Measurements from ENCODE around the gene TMEM184A. TPM values are rescaled to one million over a fixed set of nuclear protein-coding genes. Genes with fewer than 3 reads are reported as not detected.

The TMEM184A gene
- total and polyA plus RNA-seq, 2 of the 8 experiments (the other 6 are each of a cell fraction or from before 2014, with no cell fraction given), result 1.8 to 2.1 TPM

GRCh38 chr7:1503390-1503789 is 52.6 kb downstream of the TMEM184A start:
- Histone ChIP-seq H3K56ac (replicated peaks; ENCODE audit: insufficient read length, low read depth, low read length) (no peak overlapping the region), H2AK5ac (ENCODE audit: low read depth, low read length) (no peak overlapping the region), H3K4me1 (replicated peaks in 1 of 4; ENCODE audit: control insufficient read depth in 3 of 4, insufficient read depth in 4 of 4, low read length in 3 of 4) (peaks cover 3 to 15% (median 9%) of the 10 kb centered on the region in 4 experiments; a peak in 6 of 7 replicates), H3K4me2 (ENCODE audit: insufficient read depth in 1 of 2, low read depth in 2 of 2, low read length in 2 of 2) (peak overlapping the region; percentile 66 to 100), H3K9ac (replicated peaks in 1 of 4; ENCODE audit: extremely low read depth in 1 of 4, low read depth in 3 of 4, low read length in 3 of 4) (peak overlapping the region; percentile 47 to 78 (median 68)), H4K8ac (ENCODE audit: extremely low read depth, insufficient read depth, low read length) (peak overlapping the region; percentile 71; the same call in 1 of the 2 replicates), H3K18ac (ENCODE audit: extremely low read depth, low read length) (no peak overlapping the region), H2BK5ac (ENCODE audit: low read depth, low read length) (no peak overlapping the region; the same call in 1 of the 2 replicates), H3K4me3 (ENCODE audit: extremely low read depth in 1 of 4, insufficient read depth in 2 of 4, low read depth in 3 of 4, low read length in 4 of 4) (peak overlapping the region; percentile 55 to 98 (median 86)), H3K4ac (replicated peaks; ENCODE audit: insufficient read length, low read depth, low read length) (no peak overlapping the region), H4K91ac (replicated peaks; ENCODE audit: insufficient read length, low read length) (no peak overlapping the region), H3K27ac (ENCODE audit: low read depth, low read length) (no peak overlapping the region), H2BK15ac (ENCODE audit: low read length) (no peak overlapping the region), H4K5ac (ENCODE audit: insufficient read length, low read depth, low read length) (no peak overlapping the region), H4K20me1 (replicated peaks in 1 of 2; ENCODE audit: control insufficient read depth in 1 of 2, insufficient read depth in 2 of 2, low read length in 2 of 2) (peaks cover 12 to 24% of the 10 kb centered on the region in 2 experiments), H2BK120ac (replicated peaks; ENCODE audit: low read depth, low read length) (no peak overlapping the region), H3K14ac (ENCODE audit: insufficient read length) (no peak overlapping the region), H3K27me3 (replicated peaks in 1 of 4; ENCODE audit: control insufficient read depth in 3 of 4, extremely low read depth in 1 of 4, insufficient read depth in 3 of 4, low read length in 3 of 4) (no peaks in the 10 kb centered on the region), H2AFZ (ENCODE audit: low read length) (no peak overlapping the region), H2BK12ac (ENCODE audit: low read depth, low read length) (no peak overlapping the region), H3K36me3 (ENCODE audit: control insufficient read depth in 2 of 4, insufficient read depth in 4 of 4, low read length in 3 of 4) (peaks cover 7 to 31% (median 21%) of the 10 kb centered on the region in 4 experiments; a peak in 7 of 8 replicates), H3K23ac (ENCODE audit: insufficient read length) (no peak overlapping the region), H3K9me3 (ENCODE audit: insufficient read depth in 2 of 2, low read depth in 1 of 2, low read length in 1 of 2) (no peaks in the 10 kb centered on the region), H3K79me2 (ENCODE audit: control insufficient read depth in 1 of 2, insufficient read depth in 2 of 2, low read length in 2 of 2) (peaks cover 10 to 29% of the 10 kb centered on the region in 2 experiments; a peak in 3 of 4 replicates), H2BK20ac (ENCODE audit: low read length) (no peak overlapping the region), H3K79me1 (ENCODE audit: low read depth, low read length) (peaks cover 14% of the 10 kb centered on the region; the same call in 1 of the 2 replicates), H3K23me2 (ENCODE audit: low read depth, low read length) (peaks cover 5% of the 10 kb centered on the region; the same call in 1 of the 2 replicates)
- ChIA-PET POLR2A (ENCODE audit: partially characterized antibody) (interaction anchor here (0.8 to 1.9 kb wide), 4 partner anchors 10 to 55 kb away, joined by 3 to 9 read pairs (median 4); no protein-coding TSS in a partner anchor), CTCF (ENCODE audit: partially characterized antibody) (interaction anchor here (1.0 to 2.5 kb wide), 6 partner anchors 14 to 59 kb away, joined by 3 to 10 read pairs (median 4); no protein-coding TSS in a partner anchor)
- WGBS, 2 experiments (ENCODE audit: extremely low coverage in 1 of 2, insufficient coverage in 1 of 2, insufficient read length in 1 of 2, insufficient replicate concordance in 2 of 2, low coverage in 1 of 2, low lambda C conversion rate in 2 of 2, missing lambda C conversion rate in 1 of 2), result 48% methylated on average over 21 of the region's 24 CpGs; no CpG with 5 or more reads in 1 of the 2 experiments
- DNase-seq (ENCODE audit: low read depth in 1 of 2, low spot score in 2 of 2), result no peak
- no peak for FAIRE-seq
- no peak for TF ChIP-seq BACH1 (IDR thresholded peaks at IDR 0.05; ENCODE audit: low read length)
- no peak for TF ChIP-seq SP4 (IDR thresholded peaks at IDR 0.05; ENCODE audit: low read length)
- no peak for TF ChIP-seq TAF1 (IDR thresholded peaks at IDR 0.05; ENCODE audit: low read depth, low read length)
- no peak for TF ChIP-seq SUZ12 (IDR thresholded peaks at IDR 0.05; ENCODE audit: low read length)
- no peak for TF ChIP-seq SP2 (IDR thresholded peaks at IDR 0.05; ENCODE audit: low read length)
- no peak for TF ChIP-seq CHD2 (IDR thresholded peaks at IDR 0.05; ENCODE audit: low read length)
- TF ChIP-seq NRF1 (IDR thresholded peaks at IDR 0.05; ENCODE audit: low read depth, low read length), result no peak
- TF ChIP-seq BCL11A (IDR thresholded peaks at IDR 0.05; ENCODE audit: low read depth in 2 of 2, low read length in 2 of 2), result no peak
- TF ChIP-seq CTBP2 (IDR thresholded peaks at IDR 0.05; ENCODE audit: borderline replicate concordance, insufficient read depth, insufficient read length, low read length), result no peak
- TF ChIP-seq EGR1 (IDR thresholded peaks at IDR 0.05; ENCODE audit: borderline replicate concordance, low read depth, low read length), result no peak
- TF ChIP-seq NANOG (IDR thresholded peaks at IDR 0.05; ENCODE audit: insufficient read depth, low read depth, low read length, poor library complexity, severe bottlenecking), result no peak
- no peak for TF ChIP-seq JUND (IDR thresholded peaks at IDR 0.05; ENCODE audit: low read length)
- no peak for TF ChIP-seq CBX8 (IDR thresholded peaks at IDR 0.05; ENCODE audit: borderline replicate concordance, low read depth, low read length)
- no peak for TF ChIP-seq HDAC2 (IDR thresholded peaks at IDR 0.05; ENCODE audit: borderline replicate concordance in 1 of 2, low read depth in 2 of 2, low read length in 2 of 2)
